Epithelial cell of esophagus (primary cell): ENCODE data around the gene SCAPER.

Experiments used
- DNase-seq: peaks from one replicate; pipeline ENCODE4 v3.0.0; 2010; ENCODE audit warnings: low read depth
- H3K4me3 ChIP-seq: 2 replicates; pipeline ENCODE4 v1.5.1; 2011; ENCODE audit warnings: mild to moderate bottlenecking, low read length, control low read depth
- TF ChIP-seq, protein P1 (sequence below): IDR thresholded peaks from 2 replicates; pipeline ENCODE4 v1.5.1; 2011; ENCODE audit warnings: low read depth, mild to moderate bottlenecking, low read length, control low read depth, inconsistent platforms; ENCODE audit not compliant: insufficient read depth; ENCODE audit errors: missing control alignments

SCAPER gene

DNA sequence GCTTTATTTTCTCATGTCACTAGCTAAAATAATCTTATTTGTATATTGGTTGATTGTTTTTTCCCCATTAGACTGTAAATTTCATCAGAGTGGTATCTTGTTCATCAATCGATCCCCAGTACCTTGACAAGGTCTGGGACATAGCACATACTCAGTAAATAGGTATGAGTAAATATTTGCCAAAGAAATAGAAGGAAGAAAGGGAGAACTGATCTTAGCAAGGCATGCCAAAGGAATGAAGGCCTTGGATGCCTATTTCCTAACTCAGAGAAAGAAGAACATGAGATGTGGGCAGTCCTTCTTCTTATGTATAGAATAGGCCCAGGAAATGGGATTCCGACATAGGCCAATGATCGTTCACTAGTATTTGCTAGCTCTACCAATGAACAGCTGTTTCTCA lies 513.8 kb downstream of the SCAPER start:
- peak; percentile 1 for DNase-seq
- TF ChIP-seq, protein P1, sequence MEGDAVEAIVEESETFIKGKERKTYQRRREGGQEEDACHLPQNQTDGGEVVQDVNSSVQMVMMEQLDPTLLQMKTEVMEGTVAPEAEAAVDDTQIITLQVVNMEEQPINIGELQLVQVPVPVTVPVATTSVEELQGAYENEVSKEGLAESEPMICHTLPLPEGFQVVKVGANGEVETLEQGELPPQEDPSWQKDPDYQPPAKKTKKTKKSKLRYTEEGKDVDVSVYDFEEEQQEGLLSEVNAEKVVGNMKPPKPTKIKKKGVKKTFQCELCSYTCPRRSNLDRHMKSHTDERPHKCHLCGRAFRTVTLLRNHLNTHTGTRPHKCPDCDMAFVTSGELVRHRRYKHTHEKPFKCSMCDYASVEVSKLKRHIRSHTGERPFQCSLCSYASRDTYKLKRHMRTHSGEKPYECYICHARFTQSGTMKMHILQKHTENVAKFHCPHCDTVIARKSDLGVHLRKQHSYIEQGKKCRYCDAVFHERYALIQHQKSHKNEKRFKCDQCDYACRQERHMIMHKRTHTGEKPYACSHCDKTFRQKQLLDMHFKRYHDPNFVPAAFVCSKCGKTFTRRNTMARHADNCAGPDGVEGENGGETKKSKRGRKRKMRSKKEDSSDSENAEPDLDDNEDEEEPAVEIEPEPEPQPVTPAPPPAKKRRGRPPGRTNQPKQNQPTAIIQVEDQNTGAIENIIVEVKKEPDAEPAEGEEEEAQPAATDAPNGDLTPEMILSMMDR: no peak
- H3K4me3 ChIP-seq: no peak overlapping the region

DNA sequence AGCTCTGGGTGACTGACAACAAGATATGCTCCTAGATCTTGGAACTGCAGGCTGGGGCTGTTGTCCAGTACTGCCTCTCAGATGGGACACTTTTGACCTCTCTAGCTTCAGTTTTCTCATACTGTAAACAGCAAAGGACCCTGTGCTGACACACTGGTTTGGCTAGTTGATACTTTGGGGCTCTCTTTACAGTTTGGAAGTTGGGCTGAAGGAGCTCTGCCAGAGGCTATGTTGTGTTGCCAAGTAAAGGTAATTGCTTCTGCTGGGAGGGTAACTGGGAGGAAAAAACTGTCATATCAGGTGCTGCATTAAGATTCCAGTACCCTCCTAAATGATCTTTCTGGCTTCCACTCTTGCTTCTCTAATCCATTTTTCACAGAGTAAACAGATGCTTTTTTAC lies 514.6 kb downstream of the SCAPER start:
- no peak overlapping the region for H3K4me3 ChIP-seq
- no peak for DNase-seq
- TF ChIP-seq, protein P1: no peak

DNA sequence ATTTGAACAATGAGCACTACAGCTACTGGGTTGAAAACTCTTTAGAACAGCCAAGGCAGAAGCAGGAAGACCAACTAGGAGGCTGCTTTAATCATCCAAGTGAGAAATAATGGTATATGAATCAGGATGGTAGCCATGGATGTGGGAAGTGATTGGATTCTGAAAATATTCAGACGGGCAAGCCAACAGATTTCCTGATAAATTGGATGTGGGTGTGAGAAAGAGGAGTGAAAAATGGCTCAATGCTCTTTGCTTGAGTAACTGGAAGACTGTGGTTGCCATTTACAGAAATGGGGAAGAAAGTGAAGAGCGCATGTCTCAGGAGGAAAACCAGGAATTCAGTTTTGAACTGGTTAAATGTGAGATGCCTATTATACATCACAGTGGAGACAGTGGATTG lies 518.2 kb downstream of the SCAPER start:
- DNase-seq: no peak
- TF ChIP-seq, protein P1: no peak
- no peak overlapping the region for H3K4me3 ChIP-seq

DNA sequence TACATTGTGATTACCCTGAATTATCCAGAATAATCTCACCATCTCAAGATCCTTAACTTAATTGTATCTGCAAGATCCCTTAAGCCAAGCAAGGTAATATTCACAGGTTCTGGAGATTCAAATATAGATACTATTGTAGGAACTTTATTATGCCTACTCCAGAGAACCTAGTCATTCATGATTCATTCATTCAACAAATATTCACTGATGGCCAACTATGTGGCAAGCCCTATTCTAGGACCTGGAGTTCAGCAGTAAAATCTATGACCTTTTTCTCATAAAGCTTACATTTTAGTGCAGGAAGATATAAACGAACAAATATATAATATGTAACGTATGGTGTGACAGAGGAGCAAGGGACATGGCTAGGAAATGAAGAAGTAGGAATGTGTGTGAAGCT lies 519.0 kb downstream of the SCAPER start:
- peak; percentile 9 for DNase-seq
- H3K4me3 ChIP-seq: no peak overlapping the region
- TF ChIP-seq, protein P1: no peak

DNA sequence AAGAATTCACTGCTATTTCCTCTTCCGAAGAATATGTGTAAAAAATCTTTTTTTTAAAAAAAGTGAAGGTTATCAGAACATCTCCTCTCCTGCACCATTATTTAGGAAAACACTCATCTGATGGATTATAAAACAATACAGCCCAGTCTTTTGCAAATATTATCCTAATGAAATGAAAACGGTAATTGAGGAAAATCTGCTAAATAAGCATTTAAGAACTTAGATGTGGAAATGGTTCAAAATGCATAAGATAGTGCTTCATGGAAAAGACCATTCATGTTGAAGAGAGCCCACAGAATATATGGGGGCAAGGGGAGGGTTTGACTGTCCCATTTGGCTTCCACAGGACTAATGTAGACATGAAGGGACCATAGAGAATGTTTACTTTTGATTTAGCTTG lies 520.7 kb downstream of the SCAPER start:
- TF ChIP-seq, protein P1: no peak
- DNase-seq: no peak
- no peak overlapping the region for H3K4me3 ChIP-seq

DNA sequence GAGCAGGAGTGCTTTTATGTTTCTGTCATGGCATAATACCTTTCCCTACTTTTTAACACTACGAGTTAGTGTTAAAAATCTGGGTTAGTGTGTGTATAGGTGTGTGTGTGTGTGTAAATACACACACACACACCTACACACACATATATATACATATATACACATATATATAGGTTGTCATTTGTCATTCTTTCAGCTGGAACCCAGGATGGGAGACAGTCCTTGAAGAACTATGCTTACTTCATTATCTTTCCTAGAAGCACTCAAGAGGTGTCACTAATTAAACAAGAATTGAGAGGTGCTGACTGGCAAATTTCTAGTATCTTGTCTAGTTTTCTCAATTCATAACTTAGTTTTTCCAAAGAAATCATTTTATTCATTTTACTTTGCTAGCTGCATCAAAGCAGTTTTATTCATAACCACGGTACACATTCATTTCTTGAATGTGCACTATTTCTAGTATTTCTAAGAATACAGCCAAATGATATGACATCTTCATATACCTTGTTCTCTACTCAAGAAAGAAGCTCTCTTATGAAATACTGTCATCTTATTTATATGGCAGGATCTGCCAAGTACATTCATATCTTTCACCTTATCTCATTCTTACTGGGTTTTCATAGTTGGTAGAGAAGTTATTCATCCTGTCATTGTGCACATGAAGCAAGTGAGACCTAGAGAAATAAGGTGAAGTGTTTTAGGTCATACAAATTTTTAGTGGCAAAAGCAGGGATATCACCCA lies 522.0 kb downstream of the SCAPER start:
- no peak for DNase-seq
- H3K4me3 ChIP-seq: no peak overlapping the region
- TF ChIP-seq, protein P1: no peak

DNA sequence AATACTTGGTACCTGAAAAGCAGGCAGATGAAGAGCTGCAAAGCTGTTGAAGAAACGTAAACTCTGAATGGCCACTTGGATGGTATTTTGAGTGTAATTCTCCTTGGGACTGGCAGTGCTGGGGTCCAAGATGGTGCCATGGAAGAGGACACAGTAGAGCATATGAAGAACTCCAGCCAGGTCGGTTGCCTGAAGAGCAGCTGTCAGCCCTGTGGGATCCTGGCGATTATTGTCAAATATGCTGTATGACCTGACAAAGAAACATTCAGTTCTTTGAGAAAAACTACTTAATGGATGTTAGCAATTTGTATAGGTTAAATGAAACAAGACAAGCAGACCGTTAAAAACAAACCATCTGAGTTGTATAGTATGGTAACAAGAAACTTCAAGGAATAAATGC lies 523.8 kb downstream of the SCAPER start:
- TF ChIP-seq, protein P1: no peak
- no peak overlapping the region for H3K4me3 ChIP-seq
- DNase-seq: no peak
